ENCODE results near the gene PADI3. TPM values are rescaled to one million over a fixed set of nuclear protein-coding genes. Genes with fewer than 3 reads are reported as not detected.

PADI3 gene
- total RNA-seq, 4 donors from 2014 or later: not detected

- Histone ChIP-seq H3K36me3 (no peaks in the 10 kb centered on the region), H3K27me3 (peaks cover 41% of the 10 kb centered on the region), H3K4me3 (no peak overlapping the region), H3K4me1 (peaks cover 0 to 13% (median 2%) of the 10 kb centered on the region in 4 donors), H3K9me3 (no peaks in the 10 kb centered on the region), H3K27ac (no peak overlapping the region)
- intact Hi-C loops (cut with DNase I; ENCODE audit: low total_unique reads): no loop called here
- in situ Hi-C loops (cut with MboI; ENCODE audit: low pct_ligation_motif_present in 1 of 4, low pct_unique_long_range_greater_than_20kb in 1 of 4, low sequenced_read_pairs in 3 of 4): no loop called here
- TF ChIP-seq EP300 (IDR thresholded peaks at IDR 0.05; ENCODE audit: low read depth) (no peak), POLR2A (IDR thresholded peaks at IDR 0.05) (no peak), POLR2AphosphoS5 (IDR thresholded peaks at IDR 0.05) (no peak), CTCF (IDR thresholded peaks at IDR 0.05) (no peak)
- DNase-seq: no peak
- 82% methylated on average over 6 of the region's 6 CpGs; no CpG with 5 or more reads in 1 of the 2 donors for WGBS, 2 donors (ENCODE audit: low coverage in 1 of 2)
These were observed 33.4 kb upstream of the PADI3 start for GRCh38 chr1:17215545-17215890.

- no peak for TF ChIP-seq EP300 (IDR thresholded peaks at IDR 0.05; ENCODE audit: low read depth)
- TF ChIP-seq CTCF (IDR thresholded peaks at IDR 0.05): no peak
- no peak for TF ChIP-seq POLR2AphosphoS5 (IDR thresholded peaks at IDR 0.05)
- TF ChIP-seq POLR2A (IDR thresholded peaks at IDR 0.05): no peak
- Histone ChIP-seq H3K4me1 (peaks cover 0 to 13% (median 2%) of the 10 kb centered on the region in 4 donors), H3K9me3 (no peaks in the 10 kb centered on the region), H3K27me3 (peaks cover 41% of the 10 kb centered on the region), H3K27ac (no peak overlapping the region), H3K36me3 (no peaks in the 10 kb centered on the region), H3K4me3 (no peak overlapping the region)
- 66% methylated on average over 5 of the region's 5 CpGs; no CpG with 5 or more reads in 1 of the 2 donors for WGBS, 2 donors (ENCODE audit: low coverage in 1 of 2)
- intact Hi-C loops (cut with DNase I; ENCODE audit: low total_unique reads) (no loop called here), in situ Hi-C loops (cut with MboI; ENCODE audit: low pct_ligation_motif_present in 1 of 4, low pct_unique_long_range_greater_than_20kb in 1 of 4, low sequenced_read_pairs in 3 of 4) (no loop called here)
- no peak for DNase-seq
These were observed 32.8 kb upstream of the PADI3 start for GRCh38 chr1:17216078-17216477.

- 72 to 74% methylated on average over 3 of the region's 3 CpGs for WGBS, 2 donors (ENCODE audit: low coverage in 1 of 2)
- in situ Hi-C loops (cut with MboI; ENCODE audit: low pct_ligation_motif_present in 1 of 4, low pct_unique_long_range_greater_than_20kb in 1 of 4, low sequenced_read_pairs in 3 of 4) (no loop called here), intact Hi-C loops (cut with DNase I; ENCODE audit: low total_unique reads) (no loop called here)
- H3K4me3 ChIP-seq: no peak overlapping the region
- no peak overlapping the region for H3K27ac ChIP-seq
- DNase-seq: no peak
- peaks cover 0 to 8% (median 2%) of the 10 kb centered on the region in 4 donors for H3K4me1 ChIP-seq
- no peaks in the 10 kb centered on the region for H3K9me3 ChIP-seq
- H3K36me3 ChIP-seq: no peaks in the 10 kb centered on the region
- TF ChIP-seq EP300 (IDR thresholded peaks at IDR 0.05; ENCODE audit: low read depth): no peak
- no peak for TF ChIP-seq CTCF (IDR thresholded peaks at IDR 0.05)
- TF ChIP-seq POLR2AphosphoS5 (IDR thresholded peaks at IDR 0.05): no peak
- TF ChIP-seq POLR2A (IDR thresholded peaks at IDR 0.05): no peak
- H3K27me3 ChIP-seq: peaks cover 34% of the 10 kb centered on the region
These were observed 31.3 kb upstream of the PADI3 start for GRCh38 chr1:17217607-17218006.

- 46 to 58% methylated on average over 7 of the region's 7 CpGs for WGBS, 2 donors (ENCODE audit: low coverage in 1 of 2)
- H3K4me3 ChIP-seq: no peak overlapping the region
- no peaks in the 10 kb centered on the region for H3K4me1 ChIP-seq
These were observed 30.0 kb upstream of the PADI3 start for GRCh38 chr1:17218939-17219338.

More at GRCh38 chr1:17218939-17219338, 30.0 kb upstream of the PADI3 start:
- no peaks in the 10 kb centered on the region for H3K36me3 ChIP-seq
- H3K9me3 ChIP-seq: no peaks in the 10 kb centered on the region
- H3K27me3 ChIP-seq: peaks cover 21% of the 10 kb centered on the region
- in situ Hi-C loops (cut with MboI; ENCODE audit: low pct_ligation_motif_present in 1 of 4, low pct_unique_long_range_greater_than_20kb in 1 of 4, low sequenced_read_pairs in 3 of 4): no loop called here
- no peak for TF ChIP-seq CTCF (IDR thresholded peaks at IDR 0.05)
- no peak for TF ChIP-seq POLR2A (IDR thresholded peaks at IDR 0.05)
- TF ChIP-seq POLR2AphosphoS5 (IDR thresholded peaks at IDR 0.05): no peak
- DNase-seq: no peak
- no peak overlapping the region for H3K27ac ChIP-seq
- intact Hi-C loops (cut with DNase I; ENCODE audit: low total_unique reads): no loop called here
